ENCODE data around the gene ASPG.

Gene ASPG

DNA sequence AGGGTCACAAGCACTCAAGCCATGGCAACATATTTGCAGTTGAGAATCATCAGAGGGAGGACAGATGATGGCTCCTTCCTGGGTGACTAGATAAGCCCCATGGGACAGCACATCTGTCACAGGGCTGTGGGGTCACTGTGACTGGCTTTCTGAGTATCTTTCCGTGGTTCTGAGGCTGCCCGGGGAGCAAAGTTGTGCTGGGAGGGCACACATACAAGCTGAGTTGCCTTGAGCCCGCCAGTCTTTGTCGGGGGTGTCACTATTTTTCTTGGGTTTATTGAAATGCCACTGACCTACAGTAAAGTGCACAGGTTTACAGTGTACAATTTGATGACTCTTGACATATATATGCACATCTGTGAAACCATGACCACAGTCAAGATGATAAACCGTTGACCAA is 35.6 kb downstream of the ASPG start:
- TF ChIP-seq, protein P1, sequence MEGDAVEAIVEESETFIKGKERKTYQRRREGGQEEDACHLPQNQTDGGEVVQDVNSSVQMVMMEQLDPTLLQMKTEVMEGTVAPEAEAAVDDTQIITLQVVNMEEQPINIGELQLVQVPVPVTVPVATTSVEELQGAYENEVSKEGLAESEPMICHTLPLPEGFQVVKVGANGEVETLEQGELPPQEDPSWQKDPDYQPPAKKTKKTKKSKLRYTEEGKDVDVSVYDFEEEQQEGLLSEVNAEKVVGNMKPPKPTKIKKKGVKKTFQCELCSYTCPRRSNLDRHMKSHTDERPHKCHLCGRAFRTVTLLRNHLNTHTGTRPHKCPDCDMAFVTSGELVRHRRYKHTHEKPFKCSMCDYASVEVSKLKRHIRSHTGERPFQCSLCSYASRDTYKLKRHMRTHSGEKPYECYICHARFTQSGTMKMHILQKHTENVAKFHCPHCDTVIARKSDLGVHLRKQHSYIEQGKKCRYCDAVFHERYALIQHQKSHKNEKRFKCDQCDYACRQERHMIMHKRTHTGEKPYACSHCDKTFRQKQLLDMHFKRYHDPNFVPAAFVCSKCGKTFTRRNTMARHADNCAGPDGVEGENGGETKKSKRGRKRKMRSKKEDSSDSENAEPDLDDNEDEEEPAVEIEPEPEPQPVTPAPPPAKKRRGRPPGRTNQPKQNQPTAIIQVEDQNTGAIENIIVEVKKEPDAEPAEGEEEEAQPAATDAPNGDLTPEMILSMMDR (IDR thresholded peaks at IDR 0.05; ENCODE audit: low read depth, low read length): no peak
- DNase-seq (ENCODE audit: extremely low read depth, low read depth): no peak

DNA sequence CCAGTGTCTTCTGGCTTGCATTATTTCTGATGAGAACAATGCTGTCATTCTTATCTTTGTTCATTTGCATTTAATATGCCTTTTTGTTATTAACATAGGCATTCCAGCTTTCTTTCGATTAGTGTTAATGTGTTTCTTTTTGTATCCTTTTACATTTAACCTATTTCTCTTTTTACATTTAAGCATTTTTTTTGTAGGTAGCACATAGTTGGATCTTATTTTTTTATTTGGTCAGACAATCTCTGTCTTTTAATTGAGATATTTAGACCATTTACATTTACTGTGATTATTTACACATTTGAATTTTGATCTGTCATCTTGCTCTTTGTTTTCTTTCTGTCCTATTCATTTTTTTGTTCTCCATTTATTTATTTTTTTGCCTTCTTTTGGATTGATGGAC is 38.4 kb downstream of the ASPG start:
- DNase-seq (ENCODE audit: extremely low read depth, low read depth): no peak
- TF ChIP-seq, protein P1 (IDR thresholded peaks at IDR 0.05; ENCODE audit: low read depth, low read length): no peak

DNA sequence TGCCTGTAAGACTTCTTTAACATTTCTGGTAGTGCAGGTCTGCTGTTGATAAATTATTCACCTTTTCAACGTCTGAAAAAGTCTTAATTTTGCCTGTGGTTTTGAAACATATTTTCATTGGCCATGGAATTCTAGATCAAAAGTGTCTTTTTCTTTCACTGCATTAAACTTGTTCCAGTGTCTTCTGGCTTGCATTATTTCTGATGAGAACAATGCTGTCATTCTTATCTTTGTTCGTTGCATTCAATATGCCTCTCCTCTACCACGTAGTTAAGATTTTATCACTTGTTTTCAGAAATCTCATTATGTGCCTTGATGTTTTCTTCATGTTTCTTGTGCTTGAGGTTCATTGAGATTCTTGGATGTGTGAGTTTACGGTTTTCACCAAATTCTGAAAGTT is 39.5 kb downstream of the ASPG start:
- DNase-seq (ENCODE audit: extremely low read depth, low read depth): no peak
- TF ChIP-seq, protein P1 (IDR thresholded peaks at IDR 0.05; ENCODE audit: low read depth, low read length): no peak

DNA sequence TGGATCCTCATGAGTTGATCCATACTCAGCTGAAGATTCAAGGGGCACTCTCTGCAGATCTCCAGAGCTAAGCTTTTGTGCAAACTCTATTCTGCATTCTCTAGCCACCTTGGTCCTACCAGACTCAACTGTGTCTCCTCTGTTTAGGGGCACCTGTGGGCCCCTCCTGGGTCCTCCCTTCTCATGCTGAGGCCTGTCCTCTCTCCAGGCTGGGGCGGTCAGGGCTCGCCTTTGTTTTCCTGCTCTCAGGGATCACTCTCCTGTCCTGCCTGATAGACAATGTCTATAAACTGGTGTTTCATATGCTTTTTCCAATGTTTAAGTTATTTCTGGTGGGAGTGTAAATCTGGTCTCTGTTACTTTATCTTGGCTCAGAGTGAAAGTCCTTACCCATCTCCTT is 41.3 kb downstream of the ASPG start:
- TF ChIP-seq, protein P1 (IDR thresholded peaks at IDR 0.05; ENCODE audit: low read depth, low read length): no peak
- no peak for DNase-seq (ENCODE audit: extremely low read depth, low read depth)

DNA sequence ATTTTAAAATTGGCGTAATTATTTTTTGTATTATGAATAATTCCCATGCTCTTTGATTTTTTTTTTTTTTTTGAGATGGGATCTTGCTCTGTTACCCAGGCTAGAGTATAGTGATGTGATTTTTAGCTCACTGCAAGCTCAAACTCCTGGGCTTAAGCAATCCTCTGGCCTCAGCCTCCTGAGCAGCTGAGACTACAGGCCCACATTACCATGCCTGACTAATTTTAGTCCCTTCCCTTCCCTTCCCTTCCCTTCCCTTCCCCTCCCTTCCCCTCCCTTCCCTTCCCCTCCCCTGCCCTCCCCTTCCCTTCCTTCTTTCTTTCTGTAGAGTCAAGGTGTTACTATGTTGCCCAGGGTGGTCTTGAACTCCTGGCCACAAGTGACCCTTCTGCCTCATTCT is 43.5 kb downstream of the ASPG start:
- DNase-seq (ENCODE audit: extremely low read depth, low read depth): no peak
- TF ChIP-seq, protein P1 (IDR thresholded peaks at IDR 0.05; ENCODE audit: low read depth, low read length): no peak

DNA sequence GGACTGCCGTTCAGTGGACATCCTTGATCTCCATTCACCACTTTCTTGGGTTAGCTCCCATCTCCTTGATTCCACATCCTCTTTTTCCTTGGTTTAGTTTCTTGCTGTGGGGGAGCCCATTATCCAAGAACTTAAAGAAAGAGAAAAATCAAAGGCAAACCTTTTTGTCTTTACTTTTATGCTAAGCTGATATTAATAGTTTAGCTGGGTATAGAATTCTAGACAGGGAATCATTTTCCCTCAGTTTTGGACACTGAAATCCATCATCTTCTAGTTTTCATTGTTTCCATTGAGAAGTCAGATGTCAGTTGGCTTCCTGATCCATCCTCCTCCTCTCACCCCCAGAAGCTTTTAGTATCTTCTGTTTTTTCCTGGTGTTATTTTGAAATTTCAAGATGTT is 44.1 kb downstream of the ASPG start:
- TF ChIP-seq, protein P1 (IDR thresholded peaks at IDR 0.05; ENCODE audit: low read depth, low read length): no peak
- DNase-seq (ENCODE audit: extremely low read depth, low read depth): no peak

DNA sequence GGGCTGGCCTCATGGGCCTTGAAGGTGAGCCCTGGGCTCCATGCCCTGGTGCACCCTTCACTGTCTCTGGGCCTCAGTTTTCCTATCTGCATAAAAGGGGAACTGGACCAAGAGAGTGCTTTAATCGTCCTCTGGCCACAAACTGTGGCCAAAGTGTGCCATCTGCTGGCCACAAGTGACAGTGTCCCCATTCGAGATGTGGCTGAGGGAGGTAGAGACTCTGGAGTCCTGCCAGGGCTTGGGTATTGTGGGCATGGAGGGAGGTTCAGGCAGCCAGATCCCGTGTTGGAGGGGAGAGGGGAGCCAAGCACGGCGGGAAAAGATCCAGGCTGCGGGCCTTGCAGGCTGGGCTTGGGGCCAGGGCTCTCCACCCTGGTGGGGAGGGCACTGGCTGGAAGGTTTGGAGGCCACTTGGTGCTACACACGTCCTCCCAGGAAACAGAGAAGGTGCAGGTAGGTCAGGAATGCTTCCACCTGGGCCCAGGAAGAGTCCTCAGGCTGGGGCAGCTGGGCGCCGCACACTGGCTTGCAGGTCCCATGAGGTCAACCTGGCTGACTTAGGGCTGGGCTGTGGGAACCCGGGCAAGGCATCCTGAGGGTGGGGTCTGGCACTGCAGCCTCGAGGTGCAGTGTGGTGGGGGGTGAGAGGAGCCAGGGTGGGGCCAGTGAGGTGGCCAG is 45.6 kb downstream of the ASPG start:
- no peak for DNase-seq (ENCODE audit: extremely low read depth, low read depth)

More for the DNA sequence above, 45.6 kb downstream of the ASPG start:
- TF ChIP-seq, protein P1 (IDR thresholded peaks at IDR 0.05; ENCODE audit: low read depth, low read length): peak; percentile 30

Measured in AG09319 (cell line).